Renal pelvis (tissue), 4 donors: ENCODE data around the gene GPR107. TPM values are rescaled to one million over a fixed set of nuclear protein-coding genes. Genes with fewer than 3 reads are reported as not detected.
A peak's percentile ranks its signal among the peaks of the same experiment; 100 is the strongest.

Source experiments
- DNase-seq: peaks from one replicate; pipeline ENCODE4 v3.0.0-alpha.2; 2013
- polyA plus RNA-seq, 3 donors: library from polyadenylated mRNA; unstranded; fragments of 120-200 nt; gene quantifications; one replicate each; pipeline ENCODE4 v1.2.1, GENCODE V29; 2013; ENCODE audit not compliant: insufficient read length in 3 of 3

GPR107 gene
- polyA plus RNA-seq, 3 donors = 53.3 to 58.7 (median 56.5) TPM

DNA sequence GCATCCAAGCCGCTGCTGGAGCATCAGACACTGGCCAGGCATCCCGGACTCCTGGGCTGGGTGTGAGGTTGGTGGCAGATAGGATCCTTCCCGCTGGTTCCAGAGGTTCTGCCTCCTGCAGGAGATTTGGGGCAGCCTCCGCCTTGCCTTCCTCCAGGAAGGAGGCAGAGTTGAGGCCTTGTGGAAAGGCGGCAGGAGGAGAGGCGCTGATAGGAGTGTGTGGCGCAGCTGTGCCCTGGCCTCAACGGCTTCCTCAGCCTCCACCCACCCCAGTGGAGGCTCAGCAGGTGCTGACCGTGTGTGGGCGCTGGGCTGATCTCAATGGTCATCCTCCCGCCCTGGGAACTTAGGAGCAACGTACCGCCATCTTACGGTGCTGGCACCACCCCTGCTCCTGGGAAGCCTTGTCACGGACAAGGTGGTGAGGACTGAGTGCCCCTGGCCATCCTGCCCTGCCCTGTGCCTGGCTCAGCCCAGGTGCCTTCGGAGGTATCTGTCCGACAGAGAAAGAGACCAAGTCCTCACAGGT is 128.7 kb downstream of the GPR107 start:
- DNase-seq = no peak

DNA sequence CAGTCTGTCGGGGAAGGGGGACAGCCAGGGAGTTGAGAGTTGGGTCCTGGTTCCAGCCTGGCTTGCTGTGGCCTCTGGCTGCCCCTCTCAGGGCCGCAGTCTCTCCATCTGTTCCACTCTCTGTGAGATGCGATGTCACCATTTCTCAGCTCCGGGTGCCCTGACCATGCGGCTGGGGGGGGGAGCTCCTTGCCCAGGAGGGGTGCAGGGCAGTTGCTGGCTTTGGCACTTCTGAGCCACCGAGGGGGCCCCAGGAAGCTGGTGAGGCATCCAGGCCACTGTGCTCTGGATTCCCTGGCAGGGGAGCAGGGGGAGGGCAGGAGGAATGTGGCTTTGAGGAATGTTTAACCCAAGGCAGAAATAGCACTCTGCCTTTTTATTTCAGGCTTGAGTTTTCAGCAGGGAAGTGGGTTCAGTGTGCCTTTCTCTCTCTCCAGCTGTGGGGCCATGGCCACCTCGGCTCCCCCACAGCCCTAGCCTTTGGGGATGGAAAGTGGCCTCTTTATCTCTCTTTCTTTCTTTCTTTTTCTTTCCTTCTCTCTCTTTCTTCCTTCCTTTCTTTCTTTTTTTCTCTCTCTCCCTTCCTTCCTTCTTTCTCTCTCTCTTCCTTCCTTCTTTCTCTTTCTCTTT is 129.5 kb downstream of the GPR107 start:
- peak; percentile 81 for DNase-seq

DNA sequence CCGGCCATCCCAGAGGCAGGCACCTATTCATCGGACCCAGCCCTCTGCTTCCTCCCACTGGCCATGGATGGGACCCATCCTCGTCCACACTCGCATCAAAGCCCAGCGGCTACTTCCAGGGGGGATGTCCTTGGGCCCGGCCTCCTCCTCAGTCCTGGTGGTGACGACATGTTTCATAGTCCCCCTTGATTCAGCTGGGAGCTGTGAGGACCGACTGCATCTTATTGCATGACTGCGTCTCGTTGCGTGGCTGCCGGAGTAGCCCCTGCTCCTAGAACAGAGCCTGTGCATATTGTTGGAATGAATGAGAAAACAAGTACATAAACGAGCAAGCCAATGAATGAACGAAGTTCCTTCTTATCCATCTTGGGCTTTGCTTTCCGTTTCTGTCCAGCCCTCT is 131.3 kb downstream of the GPR107 start:
- DNase-seq = no peak

DNA sequence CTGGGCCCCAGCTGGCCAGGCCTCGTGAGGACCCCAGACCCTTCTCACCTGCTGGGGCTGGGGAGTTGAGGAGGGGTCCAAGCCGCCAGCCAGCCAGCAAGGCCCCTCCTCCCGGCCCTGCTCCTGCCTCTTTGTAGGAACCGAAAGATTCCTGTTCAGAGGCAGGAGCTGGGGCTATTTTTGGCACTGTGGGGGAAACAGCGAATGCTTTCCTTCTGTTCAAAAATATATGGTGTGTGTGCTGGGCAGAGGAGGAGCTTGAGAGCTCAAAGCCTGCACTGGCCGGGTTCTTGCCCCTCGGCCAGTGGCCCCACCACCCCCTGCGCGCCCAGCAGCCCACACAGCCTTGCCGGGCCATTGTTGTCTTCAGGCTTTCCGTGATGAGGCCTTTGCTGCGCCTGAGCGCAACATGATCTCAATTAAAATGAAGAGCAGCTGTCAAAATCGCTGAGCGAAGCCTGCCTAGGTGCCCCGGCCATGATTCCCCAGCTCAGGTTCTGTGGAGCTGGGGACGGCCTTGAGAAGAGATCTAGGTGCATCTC is 131.9 kb downstream of the GPR107 start:
- DNase-seq = no peak

DNA sequence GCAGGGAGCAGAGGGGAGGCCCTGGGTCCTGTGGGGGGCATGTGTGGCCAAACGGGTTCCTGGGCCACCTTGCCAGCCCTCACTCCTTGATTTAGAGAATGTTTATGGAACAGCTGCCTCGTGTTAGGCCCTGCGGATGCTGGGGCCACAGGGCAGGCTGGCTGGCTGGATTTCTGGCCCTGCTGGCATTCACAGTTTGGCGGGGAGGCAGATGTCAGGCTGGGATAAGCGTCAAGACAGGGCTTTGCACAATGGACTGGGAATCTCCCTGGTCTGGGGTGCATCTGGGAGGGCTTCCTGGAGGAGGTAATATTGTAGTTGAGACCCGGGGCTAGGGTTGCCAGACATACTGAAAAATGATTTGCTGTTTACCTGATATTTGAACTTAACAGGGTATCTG is 132.3 kb downstream of the GPR107 start:
- no peak for DNase-seq

DNA sequence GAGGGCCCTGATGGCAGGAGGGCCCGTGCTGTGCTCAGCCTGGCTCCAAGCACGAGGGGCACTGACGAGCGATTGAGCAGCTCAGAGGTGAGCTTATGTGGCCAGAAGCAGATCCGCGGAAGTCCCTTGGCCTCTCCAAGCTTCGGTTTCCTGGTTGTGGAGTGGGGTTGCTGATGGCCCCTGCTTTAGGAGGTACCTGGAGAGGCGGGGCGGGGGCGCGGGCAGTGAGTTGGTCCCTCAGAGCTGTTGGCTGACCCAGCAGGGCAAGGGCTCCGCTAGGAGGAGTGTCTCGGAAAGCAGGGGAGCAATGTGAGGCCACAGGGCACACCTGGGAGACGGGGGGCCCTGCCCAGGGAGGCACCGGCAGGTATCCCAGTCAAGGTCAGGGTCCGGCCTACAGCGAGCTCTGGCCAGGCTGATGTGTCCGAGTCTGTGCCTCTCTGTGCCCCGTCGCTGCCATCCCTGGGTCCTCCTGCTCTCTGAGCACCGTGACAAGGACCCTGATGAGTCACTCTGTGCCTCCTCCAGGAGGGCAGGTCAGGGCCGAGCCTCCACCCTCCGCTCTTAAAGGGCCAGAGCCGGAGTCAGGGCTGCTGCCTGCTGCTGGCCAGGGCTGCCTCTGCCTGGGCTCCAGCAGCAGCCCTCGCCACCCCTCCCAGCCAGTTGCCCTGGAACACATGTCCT is 133.3 kb downstream of the GPR107 start:
- no peak for DNase-seq

DNA sequence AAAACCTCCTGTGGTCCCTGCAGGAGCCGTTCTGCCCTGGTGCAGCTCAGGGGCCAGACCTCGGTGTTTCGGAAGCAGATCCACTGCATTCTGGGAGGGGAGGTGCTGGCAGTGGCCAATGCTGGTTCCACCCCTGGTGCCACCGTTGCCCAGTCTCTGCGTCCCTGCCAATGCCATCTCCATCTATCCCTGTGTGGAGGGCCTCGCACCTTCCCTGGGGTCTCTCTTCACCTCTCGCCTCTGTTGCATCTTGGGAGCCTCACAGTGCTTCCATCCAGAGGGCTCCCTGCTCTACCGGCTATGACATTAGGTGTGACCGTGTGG is 133.8 kb downstream of the GPR107 start:
- no peak for DNase-seq

DNA sequence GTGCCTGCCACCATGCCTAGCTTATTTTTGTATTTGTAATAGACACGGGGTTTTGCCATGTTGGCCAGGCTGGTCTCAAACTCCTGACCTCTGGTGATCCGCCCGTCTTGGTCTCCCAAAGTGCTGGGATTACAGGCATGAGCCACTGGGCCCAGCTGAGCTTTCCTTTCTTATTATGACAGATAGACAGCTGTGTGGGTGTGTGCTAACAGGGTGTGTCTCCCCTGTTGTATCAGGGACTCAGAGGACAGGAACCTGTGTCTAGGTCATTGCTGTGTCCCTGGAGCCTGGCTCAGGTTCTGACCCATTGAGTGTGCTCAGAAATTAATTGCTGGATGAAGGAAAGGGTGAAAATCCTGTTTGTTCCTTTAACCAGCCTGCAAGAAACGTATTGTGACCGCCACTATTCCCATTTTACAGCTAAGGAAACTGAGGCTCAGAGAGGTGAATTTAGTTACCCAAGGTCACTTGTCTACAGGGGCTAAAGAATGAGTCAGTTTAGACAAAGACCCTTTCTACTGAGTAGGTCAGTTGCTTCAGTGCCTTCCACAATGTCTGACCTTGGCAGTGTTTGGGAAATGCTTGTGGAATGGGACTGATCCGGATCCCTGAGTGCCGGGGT is 135.3 kb downstream of the GPR107 start:
- DNase-seq = no peak

Other genes with a start within 250 kb of the GPR107 start
- gene TOR1A, start 229.8 kb upstream of the GPR107 start, polyA plus RNA-seq = 10 to 100 TPM; 39.2 to 44.0 (median 40.0) TPM
- 10 to 100 TPM; 54.8 to 78.6 (median 66.2) TPM for gene C9orf78, start 218.6 kb upstream of the GPR107 start, polyA plus RNA-seq
- gene USP20, start 218.4 kb upstream of the GPR107 start, polyA plus RNA-seq = 10 to 100 TPM; 22.4 to 27.8 (median 22.6) TPM
- gene FNBP1, start 10.7 kb upstream of the GPR107 start, polyA plus RNA-seq = 10 to 100 TPM; 40.9 to 53.7 (median 47.7) TPM
- gene NCS1, start 118.5 kb downstream of the GPR107 start, polyA plus RNA-seq = 10 to 100 TPM; 25.1 to 29.6 (median 27.7) TPM
- gene HMCN2, start 211.9 kb downstream of the GPR107 start, polyA plus RNA-seq = 1 to 10 TPM; 1.2 to 1.8 (median 1.6) TPM